ENCODE data around the gene TMEM234. TPM values are rescaled to one million over a fixed set of nuclear protein-coding genes. Genes with fewer than 3 reads are reported as not detected.

TMEM234 gene
- total RNA-seq, 1 experiment from 2014 or later, result 16.6 TPM

DNA sequence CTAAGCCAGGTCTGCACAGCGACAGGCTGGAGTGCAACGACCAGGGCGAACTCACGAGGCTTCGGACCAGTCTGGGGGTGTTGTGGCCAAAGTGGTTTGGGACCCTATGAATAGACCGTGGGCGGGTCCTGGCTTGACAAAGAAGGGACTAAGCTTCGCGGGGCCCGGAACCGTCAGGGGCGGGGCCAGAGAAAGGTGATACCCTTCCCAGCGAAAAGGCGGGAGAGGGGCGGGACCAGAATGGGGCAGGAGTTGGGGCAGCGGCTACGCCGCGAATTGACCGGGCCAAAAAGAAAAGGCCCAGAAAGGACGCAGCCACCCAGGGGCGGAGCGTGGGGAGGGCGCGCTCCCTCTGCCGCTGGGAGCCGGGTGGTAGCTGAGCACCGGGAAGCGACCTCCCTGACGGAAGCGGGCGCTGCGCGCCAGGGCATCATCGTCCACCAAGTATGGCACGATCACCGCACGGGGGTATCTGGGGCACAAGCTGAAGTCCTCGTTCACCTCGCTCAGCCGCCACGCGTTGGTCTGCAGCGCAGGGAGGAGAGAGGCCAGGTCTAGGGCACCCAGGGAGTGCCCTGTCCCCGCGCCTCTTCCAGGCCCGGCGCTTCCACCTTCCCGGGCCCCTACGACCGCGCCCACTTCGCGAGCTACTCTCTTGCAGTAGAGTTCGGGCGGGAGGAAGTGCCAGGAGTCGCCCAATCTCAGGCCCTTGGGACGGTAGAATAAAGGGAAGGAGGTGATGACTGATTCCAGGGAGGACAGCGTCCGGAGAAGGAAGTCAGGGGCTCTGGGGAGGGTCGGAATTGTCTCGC, 18.2 kb upstream of the TMEM234 start:
- DNase-seq (ENCODE audit: low read depth), result peak; percentile 44

DNA sequence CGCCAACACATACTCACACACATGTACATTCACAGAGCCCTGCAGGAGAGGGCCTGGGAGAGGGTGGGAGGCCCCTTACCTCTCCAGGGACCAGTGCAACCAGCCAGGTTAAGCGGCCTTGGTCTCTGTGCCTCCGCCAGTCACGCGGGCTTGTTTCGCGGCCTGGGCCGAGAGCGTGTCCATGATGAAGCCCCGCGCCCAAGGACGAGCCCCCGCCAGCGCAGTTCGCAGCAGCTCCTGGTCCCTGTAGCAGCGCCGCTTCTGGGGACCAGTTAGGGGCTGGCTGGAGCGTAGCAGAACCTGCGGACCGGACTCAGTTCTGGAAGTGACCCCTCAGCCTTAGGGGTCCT, 17.6 kb upstream of the TMEM234 start:
- DNase-seq (ENCODE audit: low read depth), result no peak

DNA sequence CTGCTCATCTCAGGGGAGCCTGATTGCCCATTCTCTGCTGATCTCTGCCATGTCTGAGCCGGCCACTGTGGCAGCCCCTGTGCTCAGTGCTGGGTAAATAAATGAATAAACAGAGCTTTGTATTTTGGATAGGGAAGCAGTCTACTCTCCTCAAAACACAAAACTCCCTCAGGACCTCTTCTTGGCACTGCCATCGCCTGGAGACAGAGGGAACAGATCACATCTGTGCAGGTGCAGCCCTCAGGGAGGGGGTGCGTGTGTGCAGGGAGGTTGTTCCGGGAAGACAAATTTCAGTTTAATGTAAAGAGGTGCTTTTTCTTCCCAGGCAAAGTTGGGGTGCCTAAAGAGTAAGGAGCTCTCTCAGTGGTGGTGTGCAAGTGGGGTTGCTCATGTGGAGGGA, 17.2 kb upstream of the TMEM234 start:
- no peak for DNase-seq (ENCODE audit: low read depth)

DNA sequence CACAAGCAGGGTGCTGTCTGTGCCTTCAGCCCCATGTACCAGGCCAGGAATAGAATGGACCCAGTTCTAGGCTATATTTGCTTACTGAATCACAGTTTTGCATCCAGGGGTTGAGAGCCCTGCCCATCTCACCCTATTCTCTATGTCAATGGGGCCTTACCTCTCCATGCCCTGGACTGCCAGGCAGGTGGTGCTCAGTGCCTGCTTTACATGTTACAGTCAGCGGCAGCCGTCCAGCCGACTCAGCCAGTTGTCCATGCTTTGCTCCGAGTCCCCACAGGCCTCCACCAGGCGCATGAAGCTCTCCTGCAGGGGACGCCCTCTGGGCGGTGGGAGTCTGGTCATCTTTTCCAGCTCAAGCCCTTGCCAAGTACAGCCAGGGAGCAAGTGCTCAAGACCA, 12.6 kb upstream of the TMEM234 start:
- no peak for DNase-seq (ENCODE audit: low read depth)

- DNase-seq (ENCODE audit: low read depth), result no peak
These were observed 10.6 kb upstream of the TMEM234 start for GRCh38 chr1:32232558-32233304.

- no peak for DNase-seq (ENCODE audit: low read depth)
These were observed 9.8 kb upstream of the TMEM234 start for GRCh38 chr1:32231843-32232432.

GRCh38 chr1:32228771-32229170, 6.6 kb upstream of the TMEM234 start:
- DNase-seq (ENCODE audit: low read depth), result no peak

DNA sequence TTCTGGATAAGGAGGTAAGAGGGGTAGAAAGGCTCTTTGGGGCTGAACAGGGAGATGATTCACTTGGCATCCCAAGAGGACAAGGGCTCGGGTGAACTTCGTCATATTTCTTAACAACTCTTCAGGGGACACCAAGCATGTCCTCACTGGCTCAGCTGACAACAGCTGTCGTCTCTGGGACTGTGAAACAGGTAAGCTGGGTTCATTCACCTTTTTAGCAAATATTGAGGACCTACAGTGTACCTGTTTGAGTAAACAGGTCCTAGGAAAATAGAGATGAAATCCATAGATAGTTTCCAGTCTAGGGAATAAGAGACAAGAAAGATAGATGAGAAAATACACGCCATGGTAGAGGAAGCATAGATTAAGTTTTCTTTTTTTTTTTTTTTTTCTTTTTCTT, 2.1 kb upstream of the TMEM234 start:
- no peak for DNase-seq (ENCODE audit: low read depth)

GRCh38 chr1:32223683-32224082, 1.5 kb upstream of the TMEM234 start:
- DNase-seq (ENCODE audit: low read depth), result no peak

DNA sequence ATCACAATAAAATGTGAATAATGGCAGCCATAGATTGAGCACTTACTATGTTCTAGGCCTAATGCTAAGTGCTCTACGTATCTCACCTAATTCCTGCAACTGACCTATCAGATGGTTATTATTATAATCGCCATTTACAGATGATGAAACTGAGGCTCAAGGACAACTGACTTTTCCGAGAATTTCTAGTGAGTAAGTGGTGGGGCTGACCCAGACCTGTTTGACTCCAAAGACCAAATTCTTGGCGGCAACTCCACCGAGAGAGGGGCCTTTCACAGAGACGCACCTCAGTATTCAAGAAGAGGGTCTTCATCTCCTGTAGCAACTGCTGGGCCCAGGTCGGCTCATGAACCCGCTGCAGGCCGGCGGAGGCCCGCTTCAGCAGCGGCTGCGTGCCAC, 573 bp downstream of the TMEM234 start:
- DNase-seq (ENCODE audit: low read depth), result no peak

DNA sequence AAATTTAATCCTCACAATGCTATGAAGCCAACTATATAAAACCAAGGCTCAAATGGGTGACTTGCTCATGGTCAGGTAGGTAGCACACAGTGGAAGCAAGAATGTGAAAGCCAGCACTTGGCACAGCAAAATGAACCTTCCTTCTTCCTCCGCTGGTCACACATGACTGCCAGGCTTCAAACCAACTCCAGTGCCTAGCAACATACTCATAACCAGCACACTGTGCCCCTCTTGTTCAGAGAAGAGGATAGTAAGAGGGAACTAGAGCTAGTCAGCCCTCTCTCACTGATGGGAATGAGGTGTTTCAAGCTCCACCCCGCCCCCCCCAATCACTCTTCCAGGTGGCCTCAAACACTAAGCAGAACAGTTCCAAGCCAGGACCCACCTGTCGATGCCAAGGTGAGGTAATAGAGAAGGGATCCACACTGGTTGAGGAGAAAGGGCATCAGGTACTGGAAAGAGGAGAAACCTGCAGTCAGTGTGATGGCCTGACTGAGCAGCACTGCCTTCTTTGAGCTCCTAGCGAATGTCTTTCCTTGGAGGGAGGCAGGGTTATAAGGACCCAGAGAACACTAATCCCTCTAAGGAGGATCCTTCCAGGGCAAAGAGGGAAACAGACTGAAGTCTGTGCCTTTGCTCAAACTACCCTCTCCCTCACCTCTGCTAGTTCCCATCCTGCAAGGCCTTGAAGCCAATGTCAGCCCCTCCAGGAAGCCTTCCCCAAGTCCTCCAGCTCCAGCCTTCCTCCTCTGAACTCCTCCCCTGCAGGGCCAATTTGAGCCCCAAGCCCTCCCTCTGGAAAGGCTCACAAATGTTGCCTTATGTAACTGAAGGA, 1.2 kb downstream of the TMEM234 start:
- DNase-seq (ENCODE audit: low read depth), result no peak

- no peak for DNase-seq (ENCODE audit: low read depth)
These were observed 3.1 kb downstream of the TMEM234 start for GRCh38 chr1:32219022-32219421.

DNA sequence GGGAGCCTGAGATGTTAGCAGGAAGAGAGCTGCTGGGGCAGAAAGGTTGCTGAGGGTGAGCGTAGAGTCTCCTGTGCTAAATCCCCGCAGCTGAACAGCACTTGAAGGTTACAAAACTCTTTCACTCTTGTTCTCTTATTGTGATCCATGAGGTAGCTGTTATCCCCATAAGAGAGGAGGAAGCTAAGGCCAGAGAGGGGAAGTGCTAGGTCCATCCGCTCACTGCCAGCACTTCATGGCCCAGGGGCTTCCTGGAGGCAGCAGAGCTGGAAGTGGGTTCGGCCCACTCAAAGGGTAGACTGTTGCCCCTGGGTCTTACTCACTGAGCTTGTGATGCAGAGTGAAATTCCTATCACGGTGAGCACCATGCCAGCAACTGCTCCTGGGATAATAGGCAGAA, 5.6 kb downstream of the TMEM234 start:
- DNase-seq (ENCODE audit: low read depth), result no peak

DNA sequence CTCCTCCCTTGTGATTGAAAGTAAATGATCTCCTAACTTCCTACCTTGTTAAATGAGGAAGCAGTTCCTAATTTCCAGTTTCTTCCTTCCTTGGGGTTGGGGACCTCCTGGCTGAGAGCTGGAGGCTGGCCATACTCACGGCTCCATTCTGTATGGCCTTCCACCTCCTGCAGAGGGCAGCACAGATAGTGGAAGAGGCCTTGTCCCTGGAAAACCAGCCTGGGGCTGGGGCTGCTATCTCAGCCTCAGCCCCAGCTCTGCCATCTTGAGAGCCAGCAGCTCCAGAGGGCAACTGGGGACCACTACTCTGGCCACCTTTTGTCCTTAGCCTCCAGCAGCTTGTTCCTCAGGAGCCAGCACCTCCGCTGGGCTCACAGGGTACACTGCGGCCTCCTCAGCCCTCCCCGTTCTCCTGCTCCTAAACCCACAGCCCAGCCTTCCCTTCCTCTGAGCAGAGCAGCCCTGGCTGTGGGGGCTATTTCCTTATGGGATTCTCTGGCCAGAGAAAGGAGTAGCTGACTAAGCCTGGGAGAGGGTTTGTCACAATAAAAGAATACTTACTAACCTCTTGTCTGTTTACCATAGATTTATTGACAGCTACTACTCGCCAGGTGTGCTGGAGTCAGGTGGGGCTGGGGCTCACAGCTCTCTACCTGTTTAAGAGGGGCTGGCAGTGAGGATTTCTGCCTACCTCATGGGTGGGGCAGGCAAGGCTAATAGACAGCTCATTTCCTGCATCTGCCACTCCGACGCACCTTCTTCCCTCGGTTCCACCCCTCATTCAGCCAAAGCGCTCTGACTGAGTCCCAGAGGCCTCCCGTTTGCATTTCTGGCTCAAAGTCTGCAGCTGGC, 6.3 kb downstream of the TMEM234 start:
- peak; percentile 58 for DNase-seq (ENCODE audit: low read depth)

GRCh38 chr1:32208891-32209328, 13.2 kb downstream of the TMEM234 start, which contains the start of gene DCDC2B:
Gene DCDC2B, plus strand, starts transcription at chr1:32209089. Its CDS starts 5 bp downstream, at chr1:32209094.
- peak; percentile 94 for DNase-seq (ENCODE audit: low read depth)

- DNase-seq (ENCODE audit: low read depth), result no peak
These were observed 13.7 kb downstream of the TMEM234 start for GRCh38 chr1:32208469-32208868.

- peak; percentile 72 for DNase-seq (ENCODE audit: low read depth)
These were observed 16.5 kb downstream of the TMEM234 start, which contains the start of gene IQCC for GRCh38 chr1:32205401-32206370. Gene IQCC, plus strand, starts transcription at chr1:32205671. Its CDS starts 11 bp downstream, at chr1:32205682.

DNA sequence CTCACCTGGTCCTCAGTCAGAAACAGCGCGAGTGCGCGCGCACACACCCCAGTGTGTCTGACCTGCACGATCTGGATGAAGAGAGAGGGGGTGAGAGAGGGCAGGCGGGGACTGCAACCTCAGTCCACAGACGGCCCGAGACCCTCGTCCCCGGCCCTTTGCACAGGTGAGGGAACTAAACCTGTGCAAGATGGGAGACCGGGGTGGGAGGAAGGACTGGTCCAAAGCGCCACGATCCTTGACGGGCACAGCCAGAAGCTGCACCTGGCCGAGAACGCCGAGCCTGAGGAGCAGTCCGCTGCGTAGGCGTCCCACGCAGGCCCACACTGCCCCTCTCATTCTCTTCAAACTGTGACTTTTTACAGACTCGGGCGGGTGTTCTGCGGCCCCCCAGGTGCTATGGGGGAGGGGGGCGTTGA, 17.2 kb downstream of the TMEM234 start:
- no peak for DNase-seq (ENCODE audit: low read depth)
